Activated CD4-positive, alpha-beta T cell treated with anti-CD3 and anti-CD28 coated beads, Interleukin-2, amount 10 ng/mL, durations not matched to agents 7 days and 5 days (primary cell): ENCODE results near the gene KRTAP3-2. TPM values are rescaled to one million over a fixed set of nuclear protein-coding genes. Genes with fewer than 3 reads are reported as not detected.

ENCODE experiments used
- CTCF ChIA-PET: fragments of 350-600 bp; sonication (Branson Sonifier 250); formaldehyde crosslinking; loops from one replicate; lab custom pipeline; 2021; ENCODE audit warnings: antibody characterized with exemption; lab: Charles Lee
- POLR2A ChIA-PET: fragments of 350-600 bp; sonication (Branson Sonifier 250); formaldehyde crosslinking; loops from one replicate; lab custom pipeline; 2021; ENCODE audit warnings: antibody characterized with exemption; lab: Charles Lee
- DNase-seq: peaks from one replicate; pipeline ENCODE4 v3.0.0-alpha.2; 2020
- H3K27ac Mint-ChIP-seq: one replicate; pipeline ENCODE4 v1.8.0; 2021; ENCODE audit warnings: mild to moderate bottlenecking, moderate library complexity, mixed read lengths
- H3K27me3 Mint-ChIP-seq: one replicate; pipeline ENCODE4 v1.8.0; 2021; ENCODE audit warnings: mixed read lengths
- H3K36me3 Mint-ChIP-seq: one replicate; pipeline ENCODE4 v1.8.0; 2021; ENCODE audit warnings: low read depth, mixed read lengths
- H3K4me1 Mint-ChIP-seq: one replicate; pipeline ENCODE4 v1.8.0; 2021; ENCODE audit warnings: mixed read lengths
- H3K4me3 Mint-ChIP-seq: one replicate; pipeline ENCODE4 v1.8.0; 2021; ENCODE audit warnings: mild to moderate bottlenecking, moderate library complexity, mixed read lengths
- H3K9me3 Mint-ChIP-seq: one replicate; pipeline ENCODE4 v1.8.0; 2021; ENCODE audit warnings: mixed read lengths
- total RNA-seq, 2 experiments: library from RNA; stranded (reverse); gene quantifications; one replicate each; pipeline ENCODE4 v1.2.3, GENCODE V29; 2021

KRTAP3-2 gene
- total RNA-seq, 2 experiments from 2014 or later: not detected

GRCh38 chr17:41020336-41020735, 20.6 kb upstream of the KRTAP3-2 start:
- no peak overlapping the region for H3K27ac Mint-ChIP-seq
- DNase-seq: no peak
- no peaks in the 10 kb centered on the region for H3K9me3 Mint-ChIP-seq
- no peaks in the 10 kb centered on the region for H3K4me1 Mint-ChIP-seq
- H3K4me3 Mint-ChIP-seq: no peak overlapping the region
- H3K27me3 Mint-ChIP-seq: peaks cover 11% of the 10 kb centered on the region
- POLR2A ChIA-PET: no interaction called here
- CTCF ChIA-PET: interaction anchor here (0.7 to 1.3 kb wide), 2 partner anchors 9 to 529 kb away, joined by 3 read pairs; no protein-coding TSS in a partner anchor
- H3K36me3 Mint-ChIP-seq: no peaks in the 10 kb centered on the region

GRCh38 chr17:41019415-41019814, 19.7 kb upstream of the KRTAP3-2 start:
- DNase-seq: no peak
- no peaks in the 10 kb centered on the region for H3K9me3 Mint-ChIP-seq
- H3K27me3 Mint-ChIP-seq: peaks cover 15% of the 10 kb centered on the region
- H3K27ac Mint-ChIP-seq: no peak overlapping the region
- no peaks in the 10 kb centered on the region for H3K36me3 Mint-ChIP-seq
- H3K4me3 Mint-ChIP-seq: no peak overlapping the region
- no peaks in the 10 kb centered on the region for H3K4me1 Mint-ChIP-seq
- POLR2A ChIA-PET: no interaction called here
- CTCF ChIA-PET: interaction anchor here (0.6 to 1.3 kb wide), 3 partner anchors 10 to 530 kb away, joined by 3 read pairs; no protein-coding TSS in a partner anchor

- H3K27ac Mint-ChIP-seq: no peak overlapping the region
- H3K4me3 Mint-ChIP-seq: no peak overlapping the region
- H3K9me3 Mint-ChIP-seq: no peaks in the 10 kb centered on the region
- H3K27me3 Mint-ChIP-seq: peaks cover 12% of the 10 kb centered on the region
- POLR2A ChIA-PET: no interaction called here
- no peaks in the 10 kb centered on the region for H3K4me1 Mint-ChIP-seq
- no peak for DNase-seq
- CTCF ChIA-PET: interaction anchor here (1.2 kb wide), 1 partner anchor 9 kb away, joined by 5 read pairs; no protein-coding TSS in a partner anchor
- no peaks in the 10 kb centered on the region for H3K36me3 Mint-ChIP-seq
Observed at GRCh38 chr17:41018541-41018940, 18.8 kb upstream of the KRTAP3-2 start.

- ChIA-PET CTCF (interaction anchor here (1.2 kb wide), 1 partner anchor 13 kb away, joined by 3 read pairs; the partner anchor contains the start of gene KRTAP1-4), POLR2A (no interaction called here)
- no peak overlapping the region for H3K4me3 Mint-ChIP-seq
- no peaks in the 10 kb centered on the region for H3K4me1 Mint-ChIP-seq
- DNase-seq: no peak
- H3K27ac Mint-ChIP-seq: no peak overlapping the region
- H3K36me3 Mint-ChIP-seq: no peaks in the 10 kb centered on the region
- H3K9me3 Mint-ChIP-seq: no peaks in the 10 kb centered on the region
- H3K27me3 Mint-ChIP-seq: peaks cover 14% of the 10 kb centered on the region
Observed at GRCh38 chr17:41016578-41017215, 17.0 kb upstream of the KRTAP3-2 start.

GRCh38 chr17:41015454-41015853, 15.7 kb upstream of the KRTAP3-2 start:
- Mint-ChIP-seq H3K36me3 (no peaks in the 10 kb centered on the region), H3K27ac (no peak overlapping the region), H3K4me1 (no peaks in the 10 kb centered on the region), H3K9me3 (no peaks in the 10 kb centered on the region), H3K4me3 (no peak overlapping the region), H3K27me3 (peaks cover 10% of the 10 kb centered on the region)
- DNase-seq: no peak
- ChIA-PET POLR2A (no interaction called here), CTCF (no interaction called here)

GRCh38 chr17:41013606-41014005, 13.9 kb upstream of the KRTAP3-2 start:
- Mint-ChIP-seq H3K9me3 (no peaks in the 10 kb centered on the region), H3K4me1 (no peaks in the 10 kb centered on the region), H3K27ac (no peak overlapping the region), H3K4me3 (no peak overlapping the region), H3K36me3 (no peaks in the 10 kb centered on the region), H3K27me3 (peaks cover 10% of the 10 kb centered on the region)
- ChIA-PET POLR2A (no interaction called here), CTCF (interaction anchor here (1.3 kb wide), 1 partner anchor 52 kb away, joined by 3 read pairs; no protein-coding TSS in a partner anchor)
- DNase-seq: no peak

GRCh38 chr17:41013181-41013580, 13.5 kb upstream of the KRTAP3-2 start:
- POLR2A ChIA-PET: no interaction called here
- Mint-ChIP-seq H3K4me3 (no peak overlapping the region), H3K9me3 (no peaks in the 10 kb centered on the region), H3K4me1 (no peaks in the 10 kb centered on the region), H3K27me3 (peaks cover 10% of the 10 kb centered on the region), H3K36me3 (no peaks in the 10 kb centered on the region), H3K27ac (no peak overlapping the region)
- CTCF ChIA-PET: interaction anchor here (1.3 kb wide), 1 partner anchor 52 kb away, joined by 3 read pairs; no protein-coding TSS in a partner anchor
- DNase-seq: no peak

GRCh38 chr17:41012326-41013120, 12.8 kb upstream of the KRTAP3-2 start:
- peaks cover 8% of the 10 kb centered on the region for H3K27me3 Mint-ChIP-seq
- H3K9me3 Mint-ChIP-seq: no peaks in the 10 kb centered on the region
- CTCF ChIA-PET: interaction anchor here (1.3 kb wide), 1 partner anchor 51 kb away, joined by 3 read pairs; no protein-coding TSS in a partner anchor
- H3K4me1 Mint-ChIP-seq: no peaks in the 10 kb centered on the region
- DNase-seq: no peak
- POLR2A ChIA-PET: no interaction called here
- no peak overlapping the region for H3K4me3 Mint-ChIP-seq
- H3K27ac Mint-ChIP-seq: no peak overlapping the region
- no peaks in the 10 kb centered on the region for H3K36me3 Mint-ChIP-seq

- CTCF ChIA-PET: interaction anchor here (1.4 kb wide), 1 partner anchor 8 kb away, joined by 5 read pairs; no protein-coding TSS in a partner anchor
- H3K4me3 Mint-ChIP-seq: no peak overlapping the region
- no peak overlapping the region for H3K27ac Mint-ChIP-seq
- DNase-seq: no peak
- peaks cover 7% of the 10 kb centered on the region for H3K27me3 Mint-ChIP-seq
- H3K36me3 Mint-ChIP-seq: no peaks in the 10 kb centered on the region
- no peaks in the 10 kb centered on the region for H3K9me3 Mint-ChIP-seq
- H3K4me1 Mint-ChIP-seq: no peaks in the 10 kb centered on the region
- POLR2A ChIA-PET: no interaction called here
Observed at GRCh38 chr17:41010441-41010840, 10.7 kb upstream of the KRTAP3-2 start.

- no peaks in the 10 kb centered on the region for H3K36me3 Mint-ChIP-seq
- CTCF ChIA-PET: interaction anchor here (1.4 kb wide), 1 partner anchor 8 kb away, joined by 5 read pairs; no protein-coding TSS in a partner anchor
Observed at GRCh38 chr17:41009936-41010335, 10.2 kb upstream of the KRTAP3-2 start.

GRCh38 chr17:41009301-41009760, 9.6 kb upstream of the KRTAP3-2 start:
- H3K4me1 Mint-ChIP-seq: no peaks in the 10 kb centered on the region
- H3K9me3 Mint-ChIP-seq: no peaks in the 10 kb centered on the region
- H3K4me3 Mint-ChIP-seq: no peak overlapping the region
- CTCF ChIA-PET: interaction anchor here (1.4 kb wide), 1 partner anchor 9 kb away, joined by 5 read pairs; no protein-coding TSS in a partner anchor
- no peak for DNase-seq
- H3K36me3 Mint-ChIP-seq: no peaks in the 10 kb centered on the region
- H3K27me3 Mint-ChIP-seq: peaks cover 8% of the 10 kb centered on the region
- H3K27ac Mint-ChIP-seq: no peak overlapping the region
- POLR2A ChIA-PET: interaction anchor here (0.7 kb wide), 1 partner anchor 66 kb away, joined by 3 read pairs; no protein-coding TSS in a partner anchor

More at GRCh38 chr17:41009936-41010335, 10.2 kb upstream of the KRTAP3-2 start:
- DNase-seq: no peak
- Mint-ChIP-seq H3K27ac (no peak overlapping the region), H3K9me3 (no peaks in the 10 kb centered on the region), H3K4me1 (no peaks in the 10 kb centered on the region), H3K27me3 (peaks cover 5% of the 10 kb centered on the region), H3K4me3 (no peak overlapping the region)
- POLR2A ChIA-PET: interaction anchor here (0.7 kb wide), 1 partner anchor 65 kb away, joined by 3 read pairs; no protein-coding TSS in a partner anchor

- no peak within 1 kb of the TSS for H3K4me3 Mint-ChIP-seq
- H3K4me1 Mint-ChIP-seq: no peaks in the 10 kb centered on the region
- no peaks in the 10 kb centered on the region for H3K36me3 Mint-ChIP-seq
- H3K27ac Mint-ChIP-seq: no peak within 1 kb of the TSS
- no peaks in the 10 kb centered on the region for H3K9me3 Mint-ChIP-seq
- DNase-seq: no peak
- CTCF ChIA-PET: no interaction called here
- POLR2A ChIA-PET: no interaction called here
- H3K27me3 Mint-ChIP-seq: peaks cover 8% of the 10 kb centered on the region
Observed at GRCh38 chr17:41008811-41009210, 9.1 kb upstream of the KRTAP3-2 start, which contains the start of gene KRTAP3-1. TSS of gene KRTAP3-1 (minus strand) at chr17:41009128. CDS start at chr17:41009074, 54 bp downstream.
